ENCODE measurements around the gene MYL11.

MYL11 gene

DNA sequence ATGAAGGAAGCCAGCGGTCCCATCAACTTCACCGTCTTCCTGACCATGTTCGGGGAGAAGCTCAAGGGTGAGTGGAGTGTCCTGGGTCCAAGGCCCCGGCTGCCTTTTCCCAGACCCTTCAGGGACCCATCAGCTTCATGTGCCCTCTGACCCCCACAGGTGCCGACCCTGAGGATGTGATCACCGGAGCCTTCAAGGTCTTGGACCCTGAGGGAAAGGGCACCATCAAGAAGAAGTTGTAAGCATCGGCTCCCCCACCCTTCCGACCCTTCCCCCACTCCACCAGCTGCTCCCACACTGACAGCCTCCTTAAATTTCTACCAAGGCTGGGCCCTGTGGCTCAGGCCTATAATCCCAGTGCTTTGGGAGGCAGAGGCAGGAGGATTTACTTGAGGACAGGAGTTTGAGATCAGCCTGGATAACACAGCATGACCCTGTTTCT is 1.9 kb downstream of the MYL11 start:
- peaks cover 54% of the 10 kb centered on the region for H3K4me1 ChIP-seq (ENCODE audit: insufficient read depth, low read length, severe bottlenecking)
- H3K9ac ChIP-seq (ENCODE audit: low read length) = no peak overlapping the region

DNA sequence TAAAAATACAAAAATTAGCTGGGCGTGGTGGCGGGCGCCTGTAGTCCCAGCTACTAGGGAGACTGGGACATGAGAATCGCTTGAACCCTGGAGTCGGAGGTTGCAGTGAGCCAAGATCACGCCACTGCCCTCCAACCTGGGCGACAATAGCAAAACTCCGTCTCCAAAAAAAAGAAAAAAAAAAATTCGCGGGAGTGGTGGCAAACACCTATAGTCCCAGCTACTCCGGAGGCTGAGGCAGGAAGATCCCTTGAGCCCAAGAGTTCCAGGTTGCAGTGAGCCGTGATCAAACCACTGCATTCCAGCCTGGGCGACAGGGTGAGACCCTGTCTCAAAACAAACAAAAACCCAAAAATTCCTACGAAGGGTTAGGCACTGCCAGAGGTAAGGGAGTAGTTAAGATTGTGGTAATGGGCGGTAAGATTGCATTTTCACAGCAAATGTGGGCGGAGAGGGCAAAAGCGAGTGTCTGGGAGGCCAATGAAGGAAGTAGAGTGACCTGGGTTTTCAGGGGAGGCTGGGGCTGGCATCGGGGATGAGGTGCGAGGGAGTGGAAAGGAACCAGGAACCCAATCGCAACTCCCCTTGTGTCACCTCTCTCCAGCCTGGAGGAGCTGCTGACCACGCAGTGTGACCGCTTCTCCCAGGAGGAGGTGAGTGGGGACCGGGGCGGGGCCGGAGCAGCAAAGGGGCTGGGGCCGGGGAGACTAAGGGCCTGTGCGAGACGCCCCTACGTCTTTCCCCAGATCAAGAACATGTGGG is 2.6 kb downstream of the MYL11 start:
- Histone ChIP-seq H3K9ac (ENCODE audit: low read length) (peak overlapping the region; percentile 82), H3K36me3 (ENCODE audit: insufficient read depth, low read length) (peaks cover 14% of the 10 kb centered on the region; the same call in 1 of the 2 replicates), H2AFZ (ENCODE audit: low read length) (no peak overlapping the region), H3K9me3 (ENCODE audit: low read length) (no peaks in the 10 kb centered on the region), H3K27ac (ENCODE audit: low read depth, low read length, poor library complexity, severe bottlenecking) (peak overlapping the region; percentile 94), H3K4me1 (ENCODE audit: insufficient read depth, low read length, severe bottlenecking) (peaks cover 54% of the 10 kb centered on the region), H3K9me2 (ENCODE audit: low read depth, low read length) (no peaks in the 10 kb centered on the region), H3K4me3 (ENCODE audit: low read depth, low read length, poor library complexity, severe bottlenecking) (peak overlapping the region; percentile 65), H3K27me3 (ENCODE audit: insufficient read depth, low read length) (no peaks in the 10 kb centered on the region), H3K79me2 (ENCODE audit: insufficient read depth, low read length) (peaks cover 6% of the 10 kb centered on the region; the same call in 1 of the 2 replicates), H3K4me2 (ENCODE audit: low read length) (peak overlapping the region; percentile 81), H3F3A (ENCODE audit: insufficient read depth, low read length) (peaks cover 11% of the 10 kb centered on the region; the same call in 1 of the 2 replicates), H4K20me1 (ENCODE audit: insufficient read depth, low read length) (no peaks in the 10 kb centered on the region)
- TF ChIP-seq EZH2 (IDR thresholded peaks at IDR 0.05; ENCODE audit: borderline replicate concordance, low read length) (no peak), CTCF (IDR thresholded peaks at IDR 0.05; ENCODE audit: low read length) (no peak)

More for the DNA sequence above, 1.9 kb downstream of the MYL11 start:
- no peaks in the 10 kb centered on the region for H3K27me3 ChIP-seq (ENCODE audit: insufficient read depth, low read length)
- no peaks in the 10 kb centered on the region for H3K9me2 ChIP-seq (ENCODE audit: low read depth, low read length)
- no peaks in the 10 kb centered on the region for H4K20me1 ChIP-seq (ENCODE audit: insufficient read depth, low read length)
- no peak overlapping the region for H3K4me2 ChIP-seq (ENCODE audit: low read length)
- H3K9me3 ChIP-seq (ENCODE audit: low read length) = no peaks in the 10 kb centered on the region
- no peak overlapping the region for H3K4me3 ChIP-seq (ENCODE audit: low read depth, low read length, poor library complexity, severe bottlenecking)
- no peaks in the 10 kb centered on the region for H3K79me2 ChIP-seq (ENCODE audit: insufficient read depth, low read length)
- no peak for TF ChIP-seq CTCF (IDR thresholded peaks at IDR 0.05; ENCODE audit: low read length)
- TF ChIP-seq EZH2 (IDR thresholded peaks at IDR 0.05; ENCODE audit: borderline replicate concordance, low read length) = no peak
- H2AFZ ChIP-seq (ENCODE audit: low read length) = no peak overlapping the region
- H3K27ac ChIP-seq (ENCODE audit: low read depth, low read length, poor library complexity, severe bottlenecking) = no peak overlapping the region
- peaks cover 14% of the 10 kb centered on the region; the same call in 1 of the 2 replicates for H3K36me3 ChIP-seq (ENCODE audit: insufficient read depth, low read length)
- H3F3A ChIP-seq (ENCODE audit: insufficient read depth, low read length) = peaks cover 11% of the 10 kb centered on the region; the same call in 1 of the 2 replicates

GRCh38 chr16:30377812-30378235 is 3.2 kb downstream of the MYL11 start:
- H3K4me2 ChIP-seq (ENCODE audit: low read length) = peak overlapping the region; percentile 81
- H3K9me2 ChIP-seq (ENCODE audit: low read depth, low read length) = no peaks in the 10 kb centered on the region
- peak overlapping the region; percentile 94 for H3K27ac ChIP-seq (ENCODE audit: low read depth, low read length, poor library complexity, severe bottlenecking)
- H3K4me1 ChIP-seq (ENCODE audit: insufficient read depth, low read length, severe bottlenecking) = peaks cover 53% of the 10 kb centered on the region
- H3K36me3 ChIP-seq (ENCODE audit: insufficient read depth, low read length) = peaks cover 14% of the 10 kb centered on the region; the same call in 1 of the 2 replicates
- H3K9ac ChIP-seq (ENCODE audit: low read length) = peak overlapping the region; percentile 82
- H3F3A ChIP-seq (ENCODE audit: insufficient read depth, low read length) = peaks cover 11% of the 10 kb centered on the region; the same call in 1 of the 2 replicates
- no peaks in the 10 kb centered on the region for H4K20me1 ChIP-seq (ENCODE audit: insufficient read depth, low read length)
- no peaks in the 10 kb centered on the region for H3K9me3 ChIP-seq (ENCODE audit: low read length)
- H3K79me2 ChIP-seq (ENCODE audit: insufficient read depth, low read length) = peaks cover 8% of the 10 kb centered on the region; the same call in 1 of the 2 replicates
- TF ChIP-seq EZH2 (IDR thresholded peaks at IDR 0.05; ENCODE audit: borderline replicate concordance, low read length) (no peak), CTCF (IDR thresholded peaks at IDR 0.05; ENCODE audit: low read length) (no peak)
- H3K4me3 ChIP-seq (ENCODE audit: low read depth, low read length, poor library complexity, severe bottlenecking) = peak overlapping the region; percentile 65
- H3K27me3 ChIP-seq (ENCODE audit: insufficient read depth, low read length) = no peaks in the 10 kb centered on the region
- no peak overlapping the region for H2AFZ ChIP-seq (ENCODE audit: low read length)
